ENCODE measurements around the gene SLC9B2. TPM values are rescaled to one million over a fixed set of nuclear protein-coding genes. Genes with fewer than 3 reads are reported as not detected.
"Not testable (repeated sequence)": the region's sequence is repeated elsewhere in the genome, so short reads cannot be mapped to it uniquely, and the experiment has no call there.

SLC9B2 gene
- total and polyA plus RNA-seq, 2 experiments from 2014 or later, result 4.4 to 13.0 TPM

- TF ChIP-seq CTCF (conservative IDR thresholded peaks at IDR 0.05; ENCODE audit: low read depth in 2 of 2) (no peak), ZNF331 (CRISPR knock-in tag; IDR thresholded peaks at IDR 0.05; ENCODE audit: low read depth) (no peak), NANOG (IDR thresholded peaks at IDR 0.05; ENCODE audit: borderline replicate concordance) (no peak), ZNF462 (CRISPR knock-in tag; IDR thresholded peaks at IDR 0.05) (no peak)
Measured at GRCh38 chr4:102994803-102995202, 81.8 kb downstream of the SLC9B2 start (continued).

- not testable (repeated sequence) for H4K20me1 ChIP-seq (replicated peaks; ENCODE audit: insufficient read depth); DNase-seq (ENCODE audit: low spot score); H3K4me1 ChIP-seq (ENCODE audit: insufficient read depth); H3K4me3 Mint-ChIP-seq; H3K9me2 ChIP-seq (ENCODE audit: insufficient read depth); H3K27ac ChIP-seq (ENCODE audit: low read depth); H2AFZ ChIP-seq; H3K27me3 ChIP-seq (ENCODE audit: insufficient read depth); ATAC-seq; H3K27me3 Mint-ChIP-seq (ENCODE audit: insufficient read depth, low read depth, poor library complexity); H3K27ac Mint-ChIP-seq; H3K36me3 ChIP-seq (ENCODE audit: insufficient read depth); H3K79me2 ChIP-seq (replicated peaks; ENCODE audit: insufficient read depth); H3F3A ChIP-seq (replicated peaks; ENCODE audit: low read depth); H3K4me2 ChIP-seq; H3K4me3 ChIP-seq; H3K4me1 Mint-ChIP-seq
- peaks cover 21% of the 10 kb centered on the region for H3K9me3 Mint-ChIP-seq
- peaks cover 12% of the 10 kb centered on the region for H3K36me3 Mint-ChIP-seq (ENCODE audit: low read depth)
Measured at GRCh38 chr4:102993985-102994384, 82.6 kb downstream of the SLC9B2 start.
